Occipital lobe (tissue), 2 donors: ENCODE data around the gene DCC. TPM values are rescaled to one million over a fixed set of nuclear protein-coding genes. Genes with fewer than 3 reads are reported as not detected.

Source experiments
- DNase-seq: peaks from one replicate; lab custom pipeline; 2025; lab: John Stamatoyannopoulos, UW
- total RNA-seq: library from RNA; depleted of rRNA; stranded (reverse); fragments of >200 nt; gene quantifications from one replicate; pipeline ENCODE4 v1.2.3, GENCODE V29; 2014

The DCC gene
- total RNA-seq, 1 donor from 2014 or later = 13.6 TPM

- no peak for DNase-seq
Measured at GRCh38 chr18:53033128-53033527, 693.1 kb downstream of the DCC start.

GRCh38 chr18:53038608-53039007 lies 698.6 kb downstream of the DCC start:
- DNase-seq = no peak

GRCh38 chr18:53040286-53040685 lies 700.3 kb downstream of the DCC start:
- DNase-seq = no peak

- DNase-seq = no peak
Measured at GRCh38 chr18:53056064-53056463, 716.1 kb downstream of the DCC start.

- DNase-seq = no peak
Measured at GRCh38 chr18:53070788-53071187, 730.8 kb downstream of the DCC start.

GRCh38 chr18:53080687-53081086 lies 740.7 kb downstream of the DCC start:
- no peak for DNase-seq

- DNase-seq = no peak
Measured at GRCh38 chr18:53093636-53094035, 753.6 kb downstream of the DCC start.

- no peak for DNase-seq
Measured at GRCh38 chr18:53101536-53102105, 761.6 kb downstream of the DCC start.

GRCh38 chr18:53114441-53114840 lies 774.4 kb downstream of the DCC start:
- no peak for DNase-seq

- DNase-seq = no peak
Measured at GRCh38 chr18:53115876-53116585, 776.0 kb downstream of the DCC start.

- DNase-seq = no peak
Measured at GRCh38 chr18:53117851-53118250, 777.9 kb downstream of the DCC start.

- no peak for DNase-seq
Measured at GRCh38 chr18:53126210-53126609, 786.2 kb downstream of the DCC start.

- DNase-seq = no peak
Measured at GRCh38 chr18:53131001-53131400, 791.0 kb downstream of the DCC start.

- DNase-seq = no peak
Measured at GRCh38 chr18:53134711-53135110, 794.7 kb downstream of the DCC start.

- DNase-seq = no peak
Measured at GRCh38 chr18:53135654-53136053, 795.7 kb downstream of the DCC start.

GRCh38 chr18:53139746-53140500 lies 799.9 kb downstream of the DCC start:
- DNase-seq = no peak

- DNase-seq = no peak
Measured at GRCh38 chr18:53142005-53142404, 802.0 kb downstream of the DCC start.

- no peak for DNase-seq
Measured at GRCh38 chr18:53147472-53147871, 807.5 kb downstream of the DCC start.

GRCh38 chr18:53148123-53148522 lies 808.1 kb downstream of the DCC start:
- DNase-seq = no peak

- no peak for DNase-seq
Measured at GRCh38 chr18:53152476-53152875, 812.5 kb downstream of the DCC start.

- DNase-seq = no peak
Measured at GRCh38 chr18:53153281-53153680, 813.3 kb downstream of the DCC start.

GRCh38 chr18:53153800-53154199 lies 813.8 kb downstream of the DCC start:
- DNase-seq = no peak

- DNase-seq = no peak
Measured at GRCh38 chr18:53165770-53166169, 825.8 kb downstream of the DCC start.
